Stimulated activated CD4-positive, alpha-beta T cell treated with anti-CD3 and anti-CD28 coated beads, Interleukin-15, amount 100 ng/mL, for 1 hour (primary cell): ENCODE measurements around the gene N4BP2.
A peak's percentile ranks its signal among the peaks of the same experiment; 100 is the strongest.

ENCODE experiments used
- DNase-seq, 2 donors: peaks; one replicate each; pipeline ENCODE4 v3.0.0-alpha.2; 2020; ENCODE audit warnings: low read depth in 1 of 2, low spot score in 1 of 2

N4BP2 gene

GRCh38 chr4:40190880-40191815 is 134.5 kb downstream of the N4BP2 start:
- no peak for DNase-seq

- no peak for DNase-seq
Measured at GRCh38 chr4:40192114-40193015, 135.7 kb downstream of the N4BP2 start.

- DNase-seq, result no peak
Measured at GRCh38 chr4:40193016-40193571, 136.4 kb downstream of the N4BP2 start.

- no peak for DNase-seq
Measured at GRCh38 chr4:40193578-40193977, 136.9 kb downstream of the N4BP2 start.

GRCh38 chr4:40194602-40195161 is 138.0 kb downstream of the N4BP2 start:
- DNase-seq, result no peak

GRCh38 chr4:40195182-40196177 is 138.8 kb downstream of the N4BP2 start:
- DNase-seq, result no peak

- no peak for DNase-seq
Measured at GRCh38 chr4:40196272-40196671, 139.6 kb downstream of the N4BP2 start.

- DNase-seq, result peak; percentile 47 to 52
Measured at GRCh38 chr4:40196724-40197281, 140.2 kb downstream of the N4BP2 start, which contains the start of gene RHOH. Gene RHOH (plus strand): TSS chr4:40197031. CDS start chr4:40243387, 46,356 bp downstream.

- DNase-seq, result no peak
Measured at GRCh38 chr4:40197879-40198689, 141.4 kb downstream of the N4BP2 start.

GRCh38 chr4:40199179-40199670 is 142.6 kb downstream of the N4BP2 start:
- no peak for DNase-seq

- no peak for DNase-seq
Measured at GRCh38 chr4:40199999-40200874, 143.6 kb downstream of the N4BP2 start.

- no peak for DNase-seq
Measured at GRCh38 chr4:40200875-40201801, 144.5 kb downstream of the N4BP2 start.

GRCh38 chr4:40201898-40202297 is 145.2 kb downstream of the N4BP2 start:
- DNase-seq, result no peak

- DNase-seq, result no peak
Measured at GRCh38 chr4:40202474-40202873, 145.8 kb downstream of the N4BP2 start.

- DNase-seq, result no peak
Measured at GRCh38 chr4:40204507-40205258, 148.0 kb downstream of the N4BP2 start.
